ENCODE data around the gene PHF2.

DNA sequence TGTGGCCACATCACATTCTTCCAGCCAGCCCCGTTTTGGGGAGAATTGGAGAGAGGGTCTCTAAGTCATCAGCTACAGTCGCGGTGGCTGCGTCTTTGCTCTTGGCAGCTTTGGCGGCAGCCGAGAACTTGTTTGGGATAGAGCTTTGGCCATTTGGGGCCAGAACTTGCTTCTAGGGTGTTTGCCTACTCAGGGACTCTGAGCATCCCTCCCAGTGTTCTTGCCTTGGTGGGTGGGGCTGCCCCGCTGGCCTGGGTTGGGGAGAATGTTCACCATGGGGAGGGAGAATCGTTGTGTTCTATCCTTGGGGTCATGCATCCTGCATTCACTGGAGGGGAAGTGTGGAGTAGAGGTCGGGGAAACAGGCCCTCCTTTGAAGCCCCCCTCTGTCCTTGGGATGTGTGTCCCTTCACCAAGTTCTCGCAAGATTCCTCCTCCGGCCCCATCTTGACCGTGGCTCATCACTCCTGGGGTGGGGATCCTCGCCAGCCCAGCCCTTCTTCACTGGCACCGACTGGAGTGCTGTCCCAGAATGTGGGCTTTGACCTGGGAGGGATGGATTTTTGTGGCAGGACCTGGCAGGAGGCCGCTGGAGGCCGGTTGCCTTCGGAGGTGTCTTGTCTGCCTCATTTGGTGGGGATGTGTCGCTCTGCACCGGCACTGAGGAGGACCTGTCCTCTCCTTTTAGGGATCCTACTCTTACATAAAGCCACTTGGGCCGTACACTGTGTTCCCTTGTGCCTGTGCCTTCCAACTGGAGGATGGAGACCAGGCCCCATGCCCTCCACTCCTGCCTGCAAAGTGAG, 3.5 kb downstream of the PHF2 start:
- no peak for TF ChIP-seq SUZ12 (IDR thresholded peaks at IDR 0.05)
- TF ChIP-seq FOXK2 (IDR thresholded peaks at IDR 0.05) = no peak
- no peak for TF ChIP-seq TARDBP (IDR thresholded peaks at IDR 0.05)
- TF ChIP-seq NFRKB (IDR thresholded peaks at IDR 0.05) = no peak
- no peak for TF ChIP-seq FOXA1 (IDR thresholded peaks at IDR 0.05)
- TF ChIP-seq ELF4 (IDR thresholded peaks at IDR 0.05) = no peak
- TF ChIP-seq FOXM1 (IDR thresholded peaks at IDR 0.05; ENCODE audit: borderline replicate concordance) = no peak

Data from HEK293T (cell line).